GM13976 (cell line): ENCODE measurements around the gene NOL9.
"Not testable (repeated sequence)": the region's sequence is repeated elsewhere in the genome, so short reads cannot be mapped to it uniquely, and the experiment has no call there.

Source experiments
- DNase-seq: peaks from one replicate; pipeline ENCODE4 v3.0.0; 2012; ENCODE audit warnings: low spot score
- CTCF ChIP-seq: IDR thresholded peaks from 2 replicates; pipeline ENCODE4 v1.5.1; 2012; ENCODE audit warnings: borderline replicate concordance, mild to moderate bottlenecking; ENCODE audit not compliant: insufficient read depth; ENCODE audit errors: extremely low read depth, missing control alignments, control extremely low read depth
- in situ Hi-C: fragments of 300-500 bp; cut with MboI; formaldehyde crosslinking; loops from one replicate; pipeline ENCODE4 v1.12.0; 2022; ENCODE audit warnings: low sequenced_read_pairs, mixed read lengths, inconsistent platforms; ENCODE audit not compliant: unreplicated experiment

Gene NOL9

GRCh38 chr1:6496365-6496721, 58.0 kb downstream of the NOL9 start:
- no peak for DNase-seq
- in situ Hi-C loops = no loop called here
- no peak for TF ChIP-seq CTCF

- in situ Hi-C loops = no loop called here
- no peak for DNase-seq
- no peak for TF ChIP-seq CTCF
Measured at GRCh38 chr1:6495540-6496364, 58.6 kb downstream of the NOL9 start.

- in situ Hi-C loops = no loop called here
- no peak for DNase-seq
- no peak for TF ChIP-seq CTCF
Measured at GRCh38 chr1:6495041-6495441, 59.3 kb downstream of the NOL9 start.

- DNase-seq = no peak
- in situ Hi-C loops = no loop called here
- no peak for TF ChIP-seq CTCF
Measured at GRCh38 chr1:6494627-6495026, 59.7 kb downstream of the NOL9 start.

GRCh38 chr1:6493834-6494223, 60.5 kb downstream of the NOL9 start:
- in situ Hi-C loops, DNase-seq: not testable (repeated sequence)

- TF ChIP-seq CTCF = no peak
- in situ Hi-C loops = no loop called here
- no peak for DNase-seq
Measured at GRCh38 chr1:6491966-6492365, 62.3 kb downstream of the NOL9 start.

GRCh38 chr1:6491480-6491962, 62.8 kb downstream of the NOL9 start, which contains the start of gene PLEKHG5:
Gene PLEKHG5, minus strand, starts transcription at chr1:6491667. Its CDS starts 14,096 bp downstream, at chr1:6477571.
- in situ Hi-C loops = no loop called here
- no peak for TF ChIP-seq CTCF
- no peak for DNase-seq
